ENCODE data around the gene HHLA2. TPM values are rescaled to one million over a fixed set of nuclear protein-coding genes. Genes with fewer than 3 reads are reported as not detected.
"Not testable (repeated sequence)": the region's sequence is repeated elsewhere in the genome, so short reads cannot be mapped to it uniquely, and the experiment has no call there.

HHLA2 gene
- total RNA-seq, 2 experiments from 2014 or later = 0.36 TPM

- H3K9me3 ChIP-seq (ENCODE audit: control insufficient read depth in 1 of 2, insufficient read depth in 1 of 2, low read length in 2 of 2) = no peaks in the 10 kb centered on the region
- H3K27me3 ChIP-seq (ENCODE audit: control insufficient read depth in 1 of 2, insufficient read depth in 2 of 2, low read length in 2 of 2) = no peaks in the 10 kb centered on the region
- ATAC-seq (ENCODE audit: poor library complexity) = no peak
- TF ChIP-seq CTCF (IDR thresholded peaks at IDR 0.05) = no peak
- CTCF ChIA-PET = no interaction called here
- H3K4me3 Mint-ChIP-seq = no peak overlapping the region
- no peak overlapping the region for H3K27ac Mint-ChIP-seq
- H3K4me1 Mint-ChIP-seq (ENCODE audit: low read depth) = no peaks in the 10 kb centered on the region
- intact Hi-C loops (cut with DNase I, micrococcal nuclease) = no loop called here
- no peak for DNase-seq
- POLR2A ChIA-PET = no interaction called here
- H3K36me3 Mint-ChIP-seq (ENCODE audit: low read depth) = peaks cover 4% of the 10 kb centered on the region
- peaks cover 6% of the 10 kb centered on the region for H3K9me3 Mint-ChIP-seq
- no peak overlapping the region for H3K27ac ChIP-seq (ENCODE audit: low read depth in 1 of 2, low read length in 2 of 2)
- no peak overlapping the region for H3K4me3 ChIP-seq (ENCODE audit: low read length)
- H3K4me1 ChIP-seq (ENCODE audit: insufficient read depth, low read length) = no peaks in the 10 kb centered on the region
- no peaks in the 10 kb centered on the region for H3K36me3 ChIP-seq (ENCODE audit: insufficient read depth, low read length)
- H3K27me3 Mint-ChIP-seq = no peaks in the 10 kb centered on the region
Observed at GRCh38 chr3:108271626-108272025, 24.7 kb upstream of the HHLA2 start.

GRCh38 chr3:108279066-108279465 is 17.3 kb upstream of the HHLA2 start:
- CTCF ChIA-PET; H3K27me3 ChIP-seq (ENCODE audit: control insufficient read depth in 1 of 2, insufficient read depth in 2 of 2, low read length in 2 of 2); intact Hi-C loops (cut with DNase I, micrococcal nuclease); H3K36me3 ChIP-seq (ENCODE audit: insufficient read depth, low read length); H3K4me1 Mint-ChIP-seq (ENCODE audit: low read depth); ATAC-seq (ENCODE audit: poor library complexity); H3K4me3 Mint-ChIP-seq; POLR2A ChIA-PET; DNase-seq; H3K9me3 Mint-ChIP-seq; H3K4me3 ChIP-seq (ENCODE audit: low read length); H3K27ac ChIP-seq (ENCODE audit: low read depth in 1 of 2, low read length in 2 of 2); H3K4me1 ChIP-seq (ENCODE audit: insufficient read depth, low read length); H3K27ac Mint-ChIP-seq; H3K27me3 Mint-ChIP-seq: not testable (repeated sequence)
- H3K36me3 Mint-ChIP-seq (ENCODE audit: low read depth) = peaks cover 18% of the 10 kb centered on the region
- H3K9me3 ChIP-seq (ENCODE audit: control insufficient read depth in 1 of 2, insufficient read depth in 1 of 2, low read length in 2 of 2) = peaks cover 9 to 15% of the 10 kb centered on the region in 2 experiments

GRCh38 chr3:108280476-108280875 is 15.9 kb upstream of the HHLA2 start:
- Histone ChIP-seq H3K9me3 (ENCODE audit: control insufficient read depth in 1 of 2, insufficient read depth in 1 of 2, low read length in 2 of 2) (peaks cover 9 to 15% of the 10 kb centered on the region in 2 experiments), H3K4me1 (ENCODE audit: insufficient read depth, low read length) (no peaks in the 10 kb centered on the region), H3K36me3 (ENCODE audit: insufficient read depth, low read length) (no peaks in the 10 kb centered on the region), H3K27ac (ENCODE audit: low read depth in 1 of 2, low read length in 2 of 2) (no peak overlapping the region), H3K4me3 (ENCODE audit: low read length) (no peak overlapping the region), H3K27me3 (ENCODE audit: control insufficient read depth in 1 of 2, insufficient read depth in 2 of 2, low read length in 2 of 2) (no peaks in the 10 kb centered on the region)
- Mint-ChIP-seq H3K27me3 (no peaks in the 10 kb centered on the region), H3K27ac (no peak overlapping the region), H3K4me1 (ENCODE audit: low read depth) (no peaks in the 10 kb centered on the region), H3K4me3 (no peak overlapping the region), H3K36me3 (ENCODE audit: low read depth) (peaks cover 18% of the 10 kb centered on the region), H3K9me3 (peaks cover 7% of the 10 kb centered on the region)
- ATAC-seq (ENCODE audit: poor library complexity) (no peak), DNase-seq (no peak)
- intact Hi-C loops (cut with DNase I, micrococcal nuclease) = no loop called here
- no peak for TF ChIP-seq CTCF (IDR thresholded peaks at IDR 0.05)
- POLR2A ChIA-PET = no interaction called here
- CTCF ChIA-PET = no interaction called here

- Histone ChIP-seq H3K27ac (ENCODE audit: low read depth in 1 of 2, low read length in 2 of 2) (no peak overlapping the region), H3K4me1 (ENCODE audit: insufficient read depth, low read length) (no peaks in the 10 kb centered on the region), H3K4me3 (ENCODE audit: low read length) (no peak overlapping the region), H3K27me3 (ENCODE audit: control insufficient read depth in 1 of 2, insufficient read depth in 2 of 2, low read length in 2 of 2) (no peaks in the 10 kb centered on the region), H3K9me3 (ENCODE audit: control insufficient read depth in 1 of 2, insufficient read depth in 1 of 2, low read length in 2 of 2) (peaks cover 9 to 15% of the 10 kb centered on the region in 2 experiments), H3K36me3 (ENCODE audit: insufficient read depth, low read length) (no peaks in the 10 kb centered on the region)
- Mint-ChIP-seq H3K27ac (no peak overlapping the region), H3K4me1 (ENCODE audit: low read depth) (no peaks in the 10 kb centered on the region), H3K4me3 (no peak overlapping the region), H3K9me3 (peaks cover 7% of the 10 kb centered on the region), H3K36me3 (ENCODE audit: low read depth) (peaks cover 14% of the 10 kb centered on the region), H3K27me3 (no peaks in the 10 kb centered on the region)
- DNase-seq (no peak), ATAC-seq (ENCODE audit: poor library complexity) (no peak)
- intact Hi-C loops (cut with DNase I, micrococcal nuclease) = no loop called here
- no peak for TF ChIP-seq CTCF (IDR thresholded peaks at IDR 0.05)
- ChIA-PET CTCF (no interaction called here), POLR2A (no interaction called here)
Observed at GRCh38 chr3:108281670-108282069, 14.7 kb upstream of the HHLA2 start.

Measured in CD4-positive, alpha-beta T cell (primary cell).